ENCODE measurements around the gene CCDC195.

The CCDC195 gene, protein sequence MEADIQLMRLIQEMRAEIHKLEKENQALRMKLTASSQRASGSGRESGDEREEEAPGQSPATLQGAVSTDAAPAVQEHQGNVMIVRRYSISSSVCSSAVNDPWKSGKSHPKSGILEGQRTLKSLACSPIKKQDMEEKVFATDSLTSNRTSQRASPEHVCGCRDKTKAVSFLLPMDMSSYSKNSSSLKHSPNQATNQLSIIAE

DNA sequence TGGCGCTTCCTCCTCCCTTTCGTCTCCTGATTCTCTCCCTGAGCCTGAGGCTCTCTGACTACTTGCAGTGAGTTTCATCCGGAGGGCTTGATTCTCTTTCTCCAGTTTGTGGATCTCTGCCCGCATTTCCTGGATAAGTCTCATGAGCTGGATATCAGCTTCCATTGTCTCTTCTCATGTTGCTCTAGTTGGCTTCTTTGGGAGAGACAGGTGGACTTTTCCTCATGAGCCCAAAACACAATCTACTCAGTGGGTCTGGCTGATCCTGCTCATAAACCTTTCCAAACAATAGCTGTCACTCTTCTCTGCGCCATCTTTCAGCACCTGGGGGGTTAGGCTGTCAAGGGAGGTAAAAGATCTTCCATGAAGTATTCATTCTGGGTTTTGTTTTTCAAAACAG is at the start of gene CCDC195:
CCDC195 (minus strand) TSS at position 165 of the 400 bp plus-strand sequence; CDS start at position 165, 0 bp downstream.
- DNase-seq (ENCODE audit: low read depth): no peak

- no peak for DNase-seq (ENCODE audit: low read depth)
These were observed 48.5 kb upstream of the CCDC195 start for GRCh38 chr2:224764565-224765236.

- DNase-seq (ENCODE audit: low read depth): no peak
These were observed 41.9 kb upstream of the CCDC195 start for GRCh38 chr2:224757934-224758548.

DNA sequence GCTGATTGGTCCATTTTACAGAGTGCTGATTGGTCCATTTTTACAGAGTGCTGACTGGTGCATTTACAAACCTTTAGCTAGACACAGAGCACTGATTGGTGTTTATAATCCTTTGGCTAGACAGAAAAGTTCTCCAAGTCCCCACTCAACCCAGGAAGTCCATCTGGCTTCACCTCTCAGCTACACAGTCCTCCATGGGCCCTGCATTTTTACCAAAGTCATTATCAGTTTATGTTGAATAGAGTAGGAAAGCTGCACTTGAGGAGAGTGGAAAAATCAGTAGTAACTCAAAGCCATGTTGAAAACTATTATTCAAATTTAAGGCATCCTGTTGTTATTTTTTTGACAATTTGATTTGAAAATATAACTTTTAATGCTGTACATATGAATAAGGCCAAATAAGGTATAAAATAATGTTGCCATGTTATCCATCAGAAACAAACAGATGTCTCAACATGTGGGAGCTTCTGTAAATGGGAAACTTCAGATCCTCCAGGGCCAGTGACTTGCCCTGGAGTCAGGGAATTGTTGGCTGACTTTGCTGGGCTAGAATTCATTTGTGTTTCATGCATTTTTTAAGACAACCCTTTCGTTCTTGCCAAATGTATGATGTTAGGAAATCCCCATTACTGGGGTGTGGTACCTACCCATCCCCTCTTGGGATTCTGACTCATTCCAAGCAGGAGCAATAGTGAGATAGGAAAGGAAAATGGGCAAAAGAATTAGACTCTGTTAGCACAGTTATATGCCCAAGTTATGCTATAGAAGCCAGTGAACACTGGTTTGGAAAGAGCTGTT is 37.8 kb upstream of the CCDC195 start:
- DNase-seq (ENCODE audit: low read depth): peak; percentile 67

- no peak for DNase-seq (ENCODE audit: low read depth)
These were observed 36.0 kb upstream of the CCDC195 start for GRCh38 chr2:224751996-224752698.

DNA sequence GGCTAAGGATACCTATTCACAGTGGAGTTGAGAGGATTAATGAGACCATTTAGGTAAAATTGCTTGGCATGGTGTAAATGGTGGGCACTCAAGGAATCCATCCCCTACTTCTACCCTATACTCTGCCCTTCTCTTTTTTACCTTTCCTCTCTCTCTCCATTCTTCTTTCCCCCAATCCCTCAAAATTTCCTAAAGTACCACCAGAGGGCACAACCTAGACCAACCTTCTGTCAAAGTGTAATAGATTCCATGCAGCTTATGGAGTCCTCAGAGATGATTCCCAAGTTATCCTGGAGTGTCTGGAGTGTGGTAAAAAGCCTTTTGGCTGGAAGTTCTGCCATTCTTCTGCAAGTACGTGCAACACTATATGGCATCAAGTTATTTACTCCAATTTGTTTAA is 33.0 kb upstream of the CCDC195 start:
- DNase-seq (ENCODE audit: low read depth): no peak

DNA sequence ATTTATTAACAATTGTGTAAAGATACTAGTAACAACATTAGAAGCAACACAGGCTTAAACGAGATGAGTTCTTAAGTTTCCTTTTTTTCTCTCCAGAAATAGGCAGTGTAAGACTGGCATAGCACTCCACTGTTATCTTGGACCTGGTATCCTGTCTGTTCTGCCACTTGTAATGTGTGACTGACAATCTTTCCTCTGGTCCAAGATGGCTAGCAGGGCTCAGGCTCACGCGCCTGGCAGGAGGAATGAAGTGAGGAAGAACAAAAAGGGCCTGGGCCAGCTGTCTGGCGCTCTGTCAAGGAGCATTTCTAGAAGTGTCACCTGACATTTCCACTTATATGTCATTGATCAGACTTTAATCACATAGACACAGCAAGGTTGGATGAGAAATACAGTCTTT is 31.6 kb upstream of the CCDC195 start:
- no peak for DNase-seq (ENCODE audit: low read depth)

DNA sequence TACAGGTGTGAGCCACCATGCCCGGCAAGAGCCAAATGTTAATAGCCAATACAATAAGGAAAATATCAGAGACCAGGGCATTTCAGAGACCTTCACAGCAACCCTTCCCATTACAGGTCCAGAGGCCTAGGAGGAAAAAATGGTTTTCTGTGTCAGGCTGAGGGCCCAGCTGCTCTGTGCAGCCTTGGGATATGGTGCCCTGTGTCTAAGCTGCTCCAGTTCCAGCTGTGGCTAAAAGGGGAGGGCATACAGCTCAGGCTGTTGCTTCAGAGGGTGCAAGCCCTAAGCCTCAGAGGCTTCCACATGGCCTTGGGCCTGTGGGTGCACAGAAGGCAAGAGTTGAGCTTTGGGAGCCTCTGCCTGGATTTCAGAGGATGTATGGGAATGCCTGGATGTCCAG is 20.1 kb upstream of the CCDC195 start:
- no peak for DNase-seq (ENCODE audit: low read depth)

DNA sequence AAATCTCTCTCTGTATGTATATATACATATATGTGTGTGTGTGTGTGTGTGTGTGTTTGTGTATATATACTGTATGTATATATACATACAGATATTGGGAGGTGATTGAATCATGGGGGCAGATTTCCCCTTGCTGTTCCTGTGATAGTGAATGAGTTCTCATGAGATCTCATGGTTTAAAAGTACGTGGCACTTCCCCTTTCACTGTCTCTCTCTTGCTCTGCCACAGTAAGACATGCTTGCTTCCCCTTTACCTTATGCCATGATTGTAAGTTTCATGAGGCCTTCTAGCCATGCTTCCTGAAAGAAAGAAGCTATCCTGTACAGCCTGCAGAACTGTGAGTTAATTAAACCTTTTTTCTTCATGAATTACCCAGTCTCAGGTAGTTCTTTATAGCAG is 18.8 kb upstream of the CCDC195 start:
- no peak for DNase-seq (ENCODE audit: low read depth)

DNA sequence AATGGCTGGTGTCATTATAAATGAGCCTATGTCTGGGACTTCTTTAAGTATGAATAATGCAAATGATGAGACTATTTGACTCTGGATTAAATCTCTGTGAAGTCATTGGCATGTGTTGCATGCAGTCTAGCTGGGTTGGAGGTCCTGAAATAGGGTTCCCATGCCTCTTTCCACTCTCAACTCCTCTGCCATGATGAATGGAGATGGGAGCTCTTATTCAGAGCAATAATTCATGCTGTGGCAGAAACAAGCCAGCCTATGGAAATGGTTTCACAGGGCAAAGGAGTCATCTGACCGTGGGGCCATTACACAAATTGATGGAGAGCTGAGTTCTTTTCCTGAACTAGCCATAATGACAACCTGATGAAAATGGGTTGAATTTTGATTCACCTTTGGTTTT is 15.5 kb upstream of the CCDC195 start:
- DNase-seq (ENCODE audit: low read depth): no peak

GRCh38 chr2:224729435-224729834 is 13.3 kb upstream of the CCDC195 start:
- DNase-seq (ENCODE audit: low read depth): no peak

- no peak for DNase-seq (ENCODE audit: low read depth)
These were observed 8.2 kb upstream of the CCDC195 start for GRCh38 chr2:224724331-224724730.

DNA sequence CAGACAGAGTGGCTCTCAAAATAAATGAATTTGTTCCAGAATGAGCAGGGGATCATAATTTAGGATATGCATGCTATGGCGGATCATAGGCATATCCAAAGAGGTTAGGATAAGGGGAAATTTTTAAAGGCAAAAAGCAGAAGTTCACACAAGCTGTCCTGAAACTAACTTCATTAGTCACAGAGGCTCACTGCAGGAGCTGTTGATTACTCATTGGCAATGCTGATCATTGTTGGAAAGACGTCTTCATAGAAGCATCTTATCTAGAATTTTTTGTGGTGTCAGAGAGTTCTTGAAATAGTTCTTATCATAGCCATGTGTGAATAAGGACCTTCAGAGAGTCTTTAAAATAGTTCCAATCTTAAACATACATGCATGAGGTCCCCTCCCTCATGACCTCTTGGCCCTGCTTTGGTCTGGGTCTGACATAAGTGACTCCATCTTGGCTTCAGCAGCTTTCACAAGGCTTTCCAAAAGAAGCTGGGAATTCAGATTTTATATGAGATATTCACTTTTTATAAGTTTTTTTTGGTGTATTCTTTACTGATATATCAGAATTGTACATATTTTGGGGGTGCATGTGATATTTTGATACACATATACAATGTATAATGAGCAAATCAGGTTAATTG is 7.5 kb upstream of the CCDC195 start:
- peak; percentile 20 for DNase-seq (ENCODE audit: low read depth)

DNA sequence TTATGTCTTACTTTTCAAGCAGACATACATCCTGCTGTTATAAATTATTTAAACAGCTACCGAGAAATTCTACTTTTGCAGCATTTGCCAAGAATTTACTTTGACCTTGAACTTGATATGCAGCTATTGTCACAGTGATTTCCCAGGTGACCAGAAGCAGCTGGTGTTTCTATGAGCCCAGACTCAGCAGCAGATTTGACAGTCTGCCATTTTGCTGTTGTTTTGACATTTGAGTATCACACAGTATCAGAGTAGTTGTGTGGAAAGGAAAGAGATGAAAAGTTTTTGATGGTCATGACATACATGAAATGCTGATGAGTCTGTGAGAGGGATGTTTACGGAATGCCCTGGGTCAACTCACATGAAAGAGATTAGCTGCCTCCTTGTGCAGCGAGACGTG is 6.6 kb upstream of the CCDC195 start:
- no peak for DNase-seq (ENCODE audit: low read depth)

- peak; percentile 15 for DNase-seq (ENCODE audit: low read depth)
These were observed 6.1 kb upstream of the CCDC195 start for GRCh38 chr2:224722250-224722649.

DNA sequence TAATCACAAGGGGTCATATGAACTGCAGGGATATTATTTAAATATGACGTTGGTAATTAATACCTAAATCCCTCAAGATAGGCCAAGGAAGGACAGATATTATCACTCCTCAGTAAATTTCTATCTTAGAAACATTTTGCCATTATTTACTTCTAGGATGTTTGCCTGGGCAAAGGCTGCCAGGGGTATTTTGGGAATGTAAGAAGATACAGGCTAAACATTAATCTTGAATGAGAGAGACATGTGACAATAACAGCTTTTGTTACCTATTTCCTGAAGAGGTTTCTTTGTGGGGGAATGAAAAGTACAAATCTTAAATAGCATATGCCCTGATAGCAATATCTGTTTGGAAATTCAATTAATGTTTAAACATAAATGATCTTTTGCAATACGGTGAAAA is 756 bp upstream of the CCDC195 start:
- no peak for DNase-seq (ENCODE audit: low read depth)

GRCh38 chr2:224711859-224712665 is 4.1 kb downstream of the CCDC195 start:
- peak; percentile 8 for DNase-seq (ENCODE audit: low read depth)

DNA sequence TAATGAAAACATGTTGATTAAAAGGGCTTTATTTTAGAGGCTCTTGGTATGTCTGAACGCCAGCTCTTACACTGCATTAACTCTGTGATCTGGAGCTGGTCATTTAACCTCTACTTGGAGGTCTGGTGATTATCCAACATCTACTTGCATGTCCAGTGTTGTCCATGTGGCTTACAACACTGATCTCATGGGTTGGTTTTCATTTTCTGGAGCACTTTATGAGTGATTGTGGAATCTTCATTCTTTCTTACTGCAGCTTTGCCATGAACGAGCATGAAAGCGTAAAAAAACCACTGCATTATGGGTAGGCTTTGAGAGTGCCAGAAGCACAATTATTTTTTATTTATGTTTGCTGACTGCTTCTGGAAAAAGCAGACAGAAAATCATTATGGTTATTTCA is 4.8 kb downstream of the CCDC195 start:
- peak; percentile 6 for DNase-seq (ENCODE audit: low read depth)

GRCh38 chr2:224709301-224709700 is 6.9 kb downstream of the CCDC195 start:
- DNase-seq (ENCODE audit: low read depth): no peak

GRCh38 chr2:224694502-224694901 is 21.7 kb downstream of the CCDC195 start:
- no peak for DNase-seq (ENCODE audit: low read depth)

DNA sequence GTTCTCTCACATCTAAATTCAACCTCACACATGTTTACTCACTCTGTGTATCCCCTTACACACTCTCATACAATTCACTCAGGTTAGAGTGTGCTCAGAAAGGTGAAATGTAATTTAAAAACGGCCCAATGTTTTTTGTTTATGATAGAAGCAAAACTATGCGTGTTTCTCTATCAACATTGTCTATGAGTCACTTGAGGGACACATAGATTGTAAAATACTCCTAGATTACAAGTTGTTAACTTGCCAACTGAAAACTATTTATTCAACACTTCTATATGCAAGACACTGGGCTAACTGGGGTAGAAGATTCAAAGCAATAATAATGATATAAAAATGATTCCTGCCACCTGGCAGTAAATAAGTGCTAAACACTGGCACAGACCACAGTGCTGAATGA is 24.6 kb downstream of the CCDC195 start:
- DNase-seq (ENCODE audit: low read depth): no peak
